ENCODE measurements around the gene ARHGEF6.

DNA sequence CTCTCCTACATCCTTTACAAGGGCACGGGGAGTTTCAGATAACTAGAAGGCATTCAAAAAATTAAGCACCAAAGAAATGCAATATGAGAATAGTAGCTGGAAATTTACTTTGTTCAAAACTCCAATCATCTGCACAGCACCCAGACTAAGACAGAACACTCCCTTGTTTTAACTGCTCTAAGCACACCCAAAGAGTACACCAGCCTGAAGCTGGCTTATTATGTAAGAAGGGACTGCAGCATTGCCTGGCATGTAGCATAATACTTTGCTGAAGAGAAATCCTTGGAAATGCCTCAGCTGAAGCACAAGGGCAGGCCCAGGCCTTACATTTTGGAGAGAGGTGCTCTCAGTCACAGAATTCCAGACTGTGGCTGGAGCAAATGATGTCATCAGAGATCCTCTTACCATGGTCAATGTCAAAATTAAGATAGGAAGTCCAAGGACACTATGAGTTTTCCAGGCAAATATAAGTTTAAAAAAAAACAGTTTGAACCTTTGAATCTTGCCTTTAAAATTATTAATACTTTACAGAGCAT, 14.8 kb downstream of the ARHGEF6 start:
- TF ChIP-seq, protein P1, sequence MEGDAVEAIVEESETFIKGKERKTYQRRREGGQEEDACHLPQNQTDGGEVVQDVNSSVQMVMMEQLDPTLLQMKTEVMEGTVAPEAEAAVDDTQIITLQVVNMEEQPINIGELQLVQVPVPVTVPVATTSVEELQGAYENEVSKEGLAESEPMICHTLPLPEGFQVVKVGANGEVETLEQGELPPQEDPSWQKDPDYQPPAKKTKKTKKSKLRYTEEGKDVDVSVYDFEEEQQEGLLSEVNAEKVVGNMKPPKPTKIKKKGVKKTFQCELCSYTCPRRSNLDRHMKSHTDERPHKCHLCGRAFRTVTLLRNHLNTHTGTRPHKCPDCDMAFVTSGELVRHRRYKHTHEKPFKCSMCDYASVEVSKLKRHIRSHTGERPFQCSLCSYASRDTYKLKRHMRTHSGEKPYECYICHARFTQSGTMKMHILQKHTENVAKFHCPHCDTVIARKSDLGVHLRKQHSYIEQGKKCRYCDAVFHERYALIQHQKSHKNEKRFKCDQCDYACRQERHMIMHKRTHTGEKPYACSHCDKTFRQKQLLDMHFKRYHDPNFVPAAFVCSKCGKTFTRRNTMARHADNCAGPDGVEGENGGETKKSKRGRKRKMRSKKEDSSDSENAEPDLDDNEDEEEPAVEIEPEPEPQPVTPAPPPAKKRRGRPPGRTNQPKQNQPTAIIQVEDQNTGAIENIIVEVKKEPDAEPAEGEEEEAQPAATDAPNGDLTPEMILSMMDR (IDR thresholded peaks at IDR 0.05; ENCODE audit: insufficient read depth, low read length, poor library complexity, severe bottlenecking): no peak
- no peak for TF ChIP-seq EZH2phosphoT487 (conservative IDR thresholded peaks at IDR 0.05; ENCODE audit: low read length)
